ENCODE measurements around the gene RTP4.
"Not testable (repeated sequence)": the region's sequence is repeated elsewhere in the genome, so short reads cannot be mapped to it uniquely, and the experiment has no call there.

The RTP4 gene

DNA sequence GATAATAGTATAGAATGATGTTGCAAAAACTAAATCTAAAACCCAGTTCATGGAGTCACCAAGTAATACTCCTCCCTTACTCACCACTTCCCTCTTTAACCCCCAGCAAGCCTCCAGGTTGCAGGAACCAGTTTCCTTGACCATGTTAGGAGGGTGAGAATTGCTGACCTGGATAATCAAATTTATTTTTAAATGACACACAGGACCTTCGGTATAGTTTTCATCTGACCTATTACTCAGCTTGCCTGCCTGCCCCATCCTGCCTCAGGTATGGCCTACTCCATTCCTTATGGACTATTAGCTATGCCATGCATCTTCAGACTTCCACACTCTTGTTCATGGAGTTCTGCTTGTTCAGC lies 883 bp downstream of the RTP4 start:
- no peak for DNase-seq (ENCODE audit: low read depth in 1 of 2, low spot score in 1 of 2)

DNA sequence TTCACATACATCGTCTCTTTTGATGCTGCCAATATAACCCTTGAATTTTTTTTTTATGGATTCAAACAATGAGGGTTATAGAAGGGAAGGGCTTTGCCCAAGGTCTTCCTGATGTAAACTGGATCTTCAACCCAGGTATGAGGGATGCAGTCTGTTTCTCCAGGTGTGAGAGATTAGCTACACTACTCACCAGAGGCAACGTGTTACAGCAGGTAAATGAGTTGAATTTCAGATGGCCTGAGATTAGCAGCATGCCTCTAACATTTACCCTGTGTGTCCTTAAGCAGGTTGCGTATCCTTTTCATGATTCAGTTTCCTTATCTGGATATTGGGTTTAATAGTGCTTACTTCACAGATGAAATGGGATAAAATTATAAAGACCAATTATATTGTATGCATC lies 1.9 kb downstream of the RTP4 start:
- DNase-seq (ENCODE audit: low read depth in 1 of 2, low spot score in 1 of 2) = no peak

DNA sequence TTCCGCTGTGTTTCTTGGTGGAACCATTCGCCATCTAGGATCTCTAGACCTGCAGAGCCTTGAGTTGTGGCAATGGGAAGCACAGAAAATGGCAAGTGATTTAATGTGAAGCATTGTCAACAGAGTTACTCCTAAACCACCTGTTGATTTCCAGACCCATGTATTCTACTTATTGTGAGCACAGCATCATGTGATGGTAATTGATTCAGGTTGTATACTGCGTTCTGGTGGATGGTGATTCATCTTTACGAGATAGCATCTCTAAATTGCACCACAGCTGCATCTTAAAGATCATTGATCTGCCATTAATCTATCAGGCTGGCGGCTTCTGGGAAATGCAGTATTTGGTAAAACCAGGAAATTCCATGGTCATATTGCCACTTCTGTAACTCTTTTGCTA lies 7.4 kb downstream of the RTP4 start:
- DNase-seq (ENCODE audit: low read depth in 1 of 2, low spot score in 1 of 2) = no peak

DNA sequence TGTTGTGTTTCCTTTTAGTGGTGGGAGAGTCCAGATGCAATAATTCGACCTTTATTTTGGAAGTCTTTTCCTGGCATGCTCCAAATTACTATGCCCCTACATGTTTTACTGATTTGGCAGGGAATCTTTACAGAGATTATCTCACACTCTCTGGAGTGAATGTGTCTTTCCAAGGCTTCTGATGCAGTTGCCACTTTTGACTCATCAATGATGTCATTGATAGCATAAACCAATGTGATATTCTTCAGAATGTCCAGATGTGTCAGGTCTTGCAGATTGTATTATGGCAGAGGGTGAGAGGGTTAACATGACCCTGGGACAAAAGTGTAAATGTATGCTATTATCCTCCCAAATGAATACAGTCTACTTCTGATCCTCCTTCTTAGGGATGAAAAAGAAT lies 9.7 kb downstream of the RTP4 start:
- DNase-seq (ENCODE audit: low read depth in 1 of 2, low spot score in 1 of 2) = no peak

DNA sequence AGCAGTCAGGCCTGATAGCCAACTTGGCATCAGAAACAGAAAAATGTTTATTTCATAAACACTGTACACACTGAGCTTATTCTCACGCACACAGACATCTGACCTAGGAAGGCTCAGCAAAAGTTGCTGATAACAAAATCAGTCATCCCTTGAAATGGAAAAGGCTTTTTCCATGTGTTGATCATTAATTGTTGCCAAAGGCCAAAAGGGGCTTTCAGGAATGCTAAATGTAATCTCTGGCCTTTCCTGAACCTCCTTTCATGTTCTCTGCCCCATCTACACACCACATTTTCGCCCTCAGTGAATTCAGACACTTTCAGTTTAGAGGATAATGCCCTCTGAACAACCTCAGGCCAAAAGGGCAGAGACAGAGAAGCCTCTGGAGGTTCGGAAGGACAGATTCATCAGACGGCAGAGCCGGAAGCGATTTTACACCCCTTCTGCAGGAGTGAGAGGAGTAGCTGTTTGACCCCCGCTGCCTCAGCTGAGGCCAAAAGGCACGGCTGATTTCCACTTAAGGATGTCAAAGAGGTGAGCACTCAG lies 14.5 kb downstream of the RTP4 start:
- DNase-seq (ENCODE audit: low read depth in 1 of 2, low spot score in 1 of 2) = no peak

DNA sequence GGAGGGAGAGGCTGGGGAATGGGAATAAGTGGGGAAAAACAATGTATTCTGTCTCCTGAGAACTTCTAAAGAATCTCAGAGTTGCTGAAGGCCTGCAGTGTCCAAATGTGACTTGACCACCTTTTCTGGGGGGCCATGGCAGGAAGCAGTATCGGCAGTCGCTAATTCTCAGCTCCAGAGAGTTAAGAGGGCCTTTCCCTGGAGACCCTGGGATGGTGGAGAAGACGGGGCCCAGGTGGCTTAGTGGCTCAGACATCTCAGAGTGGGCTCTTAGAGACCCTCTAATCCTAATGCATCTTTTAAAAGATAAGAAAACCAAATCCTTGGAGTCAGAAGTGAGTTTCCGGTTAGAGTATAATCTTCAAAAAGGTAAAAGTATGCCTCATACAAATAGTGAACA lies 15.1 kb downstream of the RTP4 start:
- DNase-seq (ENCODE audit: low read depth in 1 of 2, low spot score in 1 of 2) = no peak

DNA sequence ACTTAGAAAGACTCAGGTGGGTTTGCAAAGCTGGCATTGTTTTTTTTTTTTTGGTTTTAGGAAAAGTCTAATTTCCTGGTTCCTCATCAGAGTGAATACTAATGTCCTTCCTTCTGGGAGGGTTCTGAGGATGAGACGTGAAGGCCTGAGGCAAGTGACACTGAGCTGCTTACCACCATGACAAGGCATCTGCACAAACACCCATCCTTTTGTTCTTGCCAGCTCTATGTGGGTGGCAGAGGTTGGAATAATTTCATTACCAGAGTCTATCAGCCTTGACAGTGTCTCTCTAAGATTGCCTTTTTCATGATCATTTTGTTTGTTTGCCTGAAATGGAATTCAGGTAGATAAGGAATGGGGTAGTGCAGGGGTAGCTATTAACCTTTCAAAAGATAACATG lies 17.1 kb downstream of the RTP4 start:
- DNase-seq (ENCODE audit: low read depth in 1 of 2, low spot score in 1 of 2) = no peak

DNA sequence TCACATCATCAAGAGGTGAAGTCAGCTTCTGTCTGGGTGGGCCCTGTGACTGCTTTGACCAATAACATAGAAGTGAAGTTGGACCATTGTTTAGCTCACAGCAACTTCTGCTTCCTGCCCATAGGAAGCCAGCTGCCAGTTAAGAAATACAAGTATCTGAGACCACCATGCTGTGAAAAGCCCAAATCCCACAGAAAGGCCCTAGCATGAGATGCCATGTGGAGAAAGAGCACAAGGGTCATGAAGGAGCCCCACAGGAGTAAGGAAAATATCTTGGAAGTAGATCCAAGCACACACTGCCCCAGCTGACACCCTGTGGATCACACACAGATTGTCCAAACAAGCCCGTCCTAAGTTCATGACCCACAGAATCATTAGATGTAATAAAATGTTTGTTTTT lies 28.5 kb downstream of the RTP4 start:
- DNase-seq (ENCODE audit: low read depth in 1 of 2, low spot score in 1 of 2) = no peak

DNA sequence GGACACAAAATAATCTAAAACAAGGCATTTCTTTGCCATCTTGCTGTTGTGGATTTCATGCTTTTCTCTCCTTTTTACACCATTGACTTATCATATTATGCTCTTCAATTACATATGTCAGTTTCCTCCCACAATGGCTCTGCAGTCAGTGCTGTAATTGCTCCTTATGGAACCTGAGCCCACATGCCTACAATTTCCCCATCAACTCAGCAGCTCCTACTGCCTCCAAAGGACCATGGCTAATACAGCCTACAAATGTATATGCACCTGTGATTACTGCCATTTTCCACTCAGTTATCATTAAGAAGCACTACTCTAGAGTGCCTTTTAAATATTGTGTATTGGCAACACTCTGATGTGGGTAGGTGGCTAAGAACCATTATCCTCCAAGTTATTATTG lies 30.8 kb downstream of the RTP4 start:
- DNase-seq (ENCODE audit: low read depth in 1 of 2, low spot score in 1 of 2) = no peak

DNA sequence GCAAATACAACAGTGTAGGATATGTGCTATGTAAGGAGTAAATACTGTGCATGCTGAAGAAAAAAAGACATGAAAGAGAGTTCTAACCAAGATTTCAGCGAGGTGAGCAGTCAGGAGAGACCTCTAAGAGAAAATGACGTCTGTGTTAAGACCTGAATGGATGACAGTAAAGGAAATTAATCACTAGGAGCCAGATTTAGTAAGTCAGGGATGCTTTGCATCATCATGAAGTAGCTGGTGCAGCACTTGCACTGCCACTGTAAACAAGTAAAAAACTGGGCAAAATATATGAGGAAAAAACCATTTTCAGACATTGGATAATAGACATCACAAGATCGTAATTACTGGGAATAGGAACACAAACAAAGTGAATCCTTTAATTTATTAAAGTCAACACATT lies 32.6 kb downstream of the RTP4 start:
- DNase-seq (ENCODE audit: low read depth in 1 of 2, low spot score in 1 of 2) = no peak

DNA sequence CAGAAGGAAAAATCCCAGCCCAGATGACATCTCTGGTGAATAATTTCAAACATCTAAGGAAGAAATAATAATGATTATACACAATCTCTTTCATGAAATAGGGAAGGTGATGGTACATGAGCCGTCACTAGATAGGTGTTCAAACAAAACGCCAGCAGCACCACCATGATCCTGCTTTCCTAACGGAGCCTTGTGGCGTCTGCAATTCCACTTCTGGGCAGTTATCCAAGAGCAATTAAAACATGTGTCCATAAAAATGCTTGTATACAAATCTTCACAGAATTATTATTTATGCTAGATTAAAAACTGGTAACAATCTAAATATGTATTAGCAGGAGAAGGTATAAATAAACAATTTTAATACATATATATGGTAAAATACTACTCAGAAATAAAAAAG lies 33.7 kb downstream of the RTP4 start:
- DNase-seq (ENCODE audit: low read depth in 1 of 2, low spot score in 1 of 2) = no peak

DNA sequence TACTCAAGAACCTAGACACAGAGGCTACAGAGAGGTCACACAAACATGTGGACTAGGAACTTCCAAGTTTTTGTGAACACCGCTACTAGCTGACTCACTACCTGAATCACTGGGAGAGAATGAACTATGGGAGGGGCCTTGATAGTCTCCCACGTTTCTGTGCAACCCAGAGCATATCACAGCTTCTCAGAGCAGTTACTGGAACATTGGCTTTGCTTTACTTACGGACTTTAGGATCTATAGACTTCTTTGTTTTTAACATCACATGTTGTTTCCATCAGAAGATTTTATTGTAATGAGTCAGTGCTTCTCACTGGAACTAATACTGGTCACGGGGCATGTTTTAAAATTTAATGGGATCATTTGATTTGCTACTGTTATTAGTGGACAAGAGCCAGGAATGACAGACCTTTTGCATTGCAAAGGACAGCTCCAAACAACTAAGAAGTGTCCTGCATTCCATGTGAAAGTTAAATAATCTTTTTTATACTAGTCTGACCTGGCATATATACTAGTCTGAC lies 35.6 kb downstream of the RTP4 start:
- DNase-seq (ENCODE audit: low read depth in 1 of 2, low spot score in 1 of 2) = no peak

DNA sequence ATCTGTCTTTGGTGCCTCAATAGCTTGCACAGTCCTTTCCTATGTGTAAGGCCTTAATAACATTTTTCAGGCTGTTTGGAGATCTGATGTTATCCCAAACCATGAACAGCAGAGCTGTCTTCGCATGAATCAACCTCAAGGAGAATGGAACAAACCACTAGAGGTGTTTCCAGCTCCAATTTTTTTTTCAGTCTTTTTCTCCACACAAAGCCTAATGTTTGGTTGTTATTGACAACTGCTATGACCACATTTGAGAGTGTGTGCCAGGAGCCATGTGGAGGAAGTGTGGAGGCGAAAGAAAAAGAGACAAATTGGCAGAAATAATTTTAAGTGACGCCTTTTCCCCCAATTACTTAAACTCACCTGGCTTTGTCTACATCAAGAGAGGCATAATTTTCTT lies 38.7 kb downstream of the RTP4 start:
- DNase-seq (ENCODE audit: low read depth in 1 of 2, low spot score in 1 of 2) = no peak

DNA sequence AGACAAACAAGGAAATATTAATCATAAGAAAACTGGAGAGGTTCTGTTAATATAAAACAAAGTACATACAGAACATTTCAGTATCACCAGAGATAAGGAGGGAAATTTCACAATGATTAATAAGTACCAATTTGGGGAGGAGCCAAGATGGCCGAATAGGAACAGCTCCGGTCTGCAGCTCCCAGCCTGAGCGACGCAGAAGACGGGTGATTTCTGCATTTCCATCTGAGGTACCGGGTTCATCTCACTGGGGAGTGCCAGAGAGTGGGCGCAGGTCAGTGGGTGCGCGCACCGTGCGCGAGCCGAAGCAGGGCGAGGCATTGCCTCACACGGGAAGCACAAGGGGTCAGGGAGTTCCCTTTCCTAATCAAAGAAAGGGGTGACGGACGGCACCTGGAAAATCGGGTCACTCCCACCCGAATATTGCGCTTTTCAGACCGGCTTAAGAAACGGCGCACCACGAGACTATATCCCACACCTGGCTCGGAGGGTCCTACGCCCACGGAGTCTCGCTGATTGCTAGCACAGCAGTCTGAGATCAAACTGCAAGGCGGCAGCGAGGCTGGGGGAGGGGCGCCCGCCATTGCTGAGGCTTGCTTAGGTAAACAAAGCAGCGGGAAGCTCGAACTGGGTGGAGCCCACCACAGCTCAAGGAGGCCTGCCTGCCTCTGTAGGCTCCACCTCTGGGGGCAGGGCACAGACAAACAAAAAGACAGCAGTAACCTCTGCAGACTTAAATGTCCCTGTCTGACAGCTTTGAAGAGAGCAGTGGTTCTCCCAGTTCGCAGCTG lies 44.0 kb downstream of the RTP4 start:
- DNase-seq (ENCODE audit: low read depth in 1 of 2, low spot score in 1 of 2) = not testable (repeated sequence)

Data from activated CD4-positive, alpha-beta T cell treated with anti-CD3 and anti-CD28 coated beads, Interleukin-2, amount 50 U/mL, for 24 hours (primary cell).